WTC11 (cell line): ENCODE data around the gene STX8. TPM values are rescaled to one million over a fixed set of nuclear protein-coding genes. Genes with fewer than 3 reads are reported as not detected.

Source experiments
- ATAC-seq: fragments of 200-7000 bp; cut with Tn5 transposase; 2 replicates; pipeline ENCODE4 v1.10.0; 2021; ENCODE audit warnings: mild to moderate bottlenecking, moderate library complexity
- CTCF ChIA-PET: fragments of 300-600 bp; sonication (Branson Sonifier 250); formaldehyde crosslinking; loops from one replicate; lab custom pipeline; 2021; ENCODE audit warnings: antibody characterized with exemption; lab: Charles Lee
- POLR2A ChIA-PET: fragments of 350-600 bp; sonication (Branson Sonifier 250); formaldehyde crosslinking; loops from one replicate; lab custom pipeline; 2021; ENCODE audit warnings: antibody characterized with exemption; lab: Charles Lee
- DNase-seq: peaks from one replicate; pipeline ENCODE4 v3.0.0; 2021; ENCODE audit warnings: low spot score
- H3K27ac Mint-ChIP-seq: 2 replicates; pipeline ENCODE4 v1.8.0; 2021; ENCODE audit warnings: mixed read lengths
- H3K27me3 Mint-ChIP-seq: 2 replicates; pipeline ENCODE4 v1.8.0; 2021; ENCODE audit warnings: low read depth, mild to moderate bottlenecking, moderate library complexity, mixed read lengths
- H3K36me3 Mint-ChIP-seq: 2 replicates; pipeline ENCODE4 v1.8.0; 2021; ENCODE audit warnings: mixed read lengths
- H3K4me1 Mint-ChIP-seq: 2 replicates; pipeline ENCODE4 v1.8.0; 2022; ENCODE audit warnings: mixed read lengths
- H3K4me3 Mint-ChIP-seq: 2 replicates; pipeline ENCODE4 v1.8.0; 2021; ENCODE audit warnings: mild to moderate bottlenecking, moderate library complexity, mixed read lengths
- H3K9me3 Mint-ChIP-seq: 2 replicates; pipeline ENCODE4 v1.8.0; 2021; ENCODE audit warnings: mixed read lengths
- AR ChIP-seq: fragments of 250-450 bp; sonication (Bioruptor Pico); IDR thresholded peaks from 2 replicates; pipeline ENCODE4 v1.9.0; 2021; ENCODE audit warnings: mild to moderate bottlenecking
- ESRRA ChIP-seq: sonication (generic); formaldehyde crosslinking; IDR thresholded peaks from 2 replicates; pipeline ENCODE4 v1.8.1; 2022; ENCODE audit warnings: mild to moderate bottlenecking, missing genetic modification reagents, borderline replicate concordance
- ETV6 ChIP-seq: sonication (generic); formaldehyde crosslinking; IDR thresholded peaks from 2 replicates; pipeline ENCODE4 v1.8.1; 2022; ENCODE audit warnings: mild to moderate bottlenecking, missing genetic modification reagents
- IRF1 ChIP-seq: sonication (generic); formaldehyde crosslinking; IDR thresholded peaks from 2 replicates; pipeline ENCODE4 v1.8.0; 2023; ENCODE audit warnings: missing genetic modification reagents
- IRF2 ChIP-seq: sonication (generic); formaldehyde crosslinking; IDR thresholded peaks from 2 replicates; pipeline ENCODE4 v1.8.0; 2022; ENCODE audit warnings: low read depth, missing genetic modification reagents, borderline replicate concordance
- JAZF1 ChIP-seq: fragments of 250-450 bp; sonication (Bioruptor Pico); IDR thresholded peaks from 2 replicates; pipeline ENCODE4 v1.9.0; 2021; ENCODE audit warnings: moderate library complexity, mild to moderate bottlenecking, inconsistent platforms
- NFATC4 ChIP-seq: fragments of 250-450 bp; sonication (Bioruptor Pico); IDR thresholded peaks from 2 replicates; pipeline ENCODE4 v1.9.0; 2021; ENCODE audit warnings: mild to moderate bottlenecking
- NFE2L1 ChIP-seq: sonication (generic); formaldehyde crosslinking; IDR thresholded peaks from 2 replicates; pipeline ENCODE4 v1.8.1; 2023; ENCODE audit warnings: missing genetic modification reagents
- NFYB ChIP-seq: sonication (generic); formaldehyde crosslinking; conservative IDR thresholded peaks from 2 replicates; pipeline ENCODE4 v1.8.0; 2022; ENCODE audit warnings: low read depth, missing genetic modification reagents
- PRRX2 ChIP-seq: fragments of 250-450 bp; sonication (Bioruptor Pico); IDR thresholded peaks from 2 replicates; pipeline ENCODE4 v1.8.0; 2021; ENCODE audit warnings: mild to moderate bottlenecking
- SMAD3 ChIP-seq: sonication (generic); formaldehyde crosslinking; IDR thresholded peaks from 2 replicates; pipeline ENCODE4 v1.8.0; 2022; ENCODE audit warnings: missing genetic modification reagents, mild to moderate bottlenecking, borderline replicate concordance
- TCF7 ChIP-seq: sonication (generic); formaldehyde crosslinking; IDR thresholded peaks from 2 replicates; pipeline ENCODE4 v1.8.0; 2022; ENCODE audit warnings: mild to moderate bottlenecking, low read depth, missing genetic modification reagents, moderate library complexity
- TEAD1 ChIP-seq: sonication (generic); formaldehyde crosslinking; IDR thresholded peaks from 2 replicates; pipeline ENCODE4 v1.8.0; 2022; ENCODE audit warnings: mild to moderate bottlenecking, missing genetic modification reagents
- ZBTB21 ChIP-seq: sonication (generic); formaldehyde crosslinking; IDR thresholded peaks from 2 replicates; pipeline ENCODE4 v1.8.1; 2023; ENCODE audit warnings: mild to moderate bottlenecking, missing genetic modification reagents, borderline replicate concordance
- ZNF416 ChIP-seq: fragments of 250-450 bp; sonication (Bioruptor Pico); IDR thresholded peaks from 2 replicates; pipeline ENCODE4 v1.9.0; 2021; ENCODE audit warnings: mild to moderate bottlenecking, inconsistent platforms
- total RNA-seq: library from RNA; stranded (reverse); gene quantifications from 3 replicates; pipeline ENCODE4 v1.2.3, GENCODE V29; 2021
- TF ChIP-seq, protein P1 (sequence below): sonication (generic); formaldehyde crosslinking; IDR thresholded peaks from 2 replicates; pipeline ENCODE4 v1.8.1; 2022; ENCODE audit warnings: mild to moderate bottlenecking, missing genetic modification reagents, moderate library complexity, borderline replicate concordance
- TF ChIP-seq, protein P2 (sequence below): sonication (generic); formaldehyde crosslinking; IDR thresholded peaks from 2 replicates; pipeline ENCODE4 v1.8.1; 2022; ENCODE audit warnings: low read depth, missing genetic modification reagents, borderline replicate concordance
- TF ChIP-seq, protein P3 (sequence below): sonication (generic); formaldehyde crosslinking; conservative IDR thresholded peaks from 2 replicates; pipeline ENCODE4 v1.8.1; 2022; ENCODE audit warnings: mild to moderate bottlenecking, missing genetic modification reagents
- TF ChIP-seq, protein P4 (sequence below): sonication (generic); formaldehyde crosslinking; IDR thresholded peaks from 2 replicates; pipeline ENCODE4 v1.8.1; 2023; ENCODE audit warnings: mild to moderate bottlenecking, missing genetic modification reagents
- TF ChIP-seq, protein P5 (sequence below): sonication (generic); formaldehyde crosslinking; IDR thresholded peaks from 2 replicates; pipeline ENCODE4 v1.8.0; 2022; ENCODE audit warnings: mild to moderate bottlenecking, missing genetic modification reagents

STX8 gene
- total RNA-seq, 1 experiment from 2014 or later = 39.9 TPM

GRCh38 chr17:9414471-9414870, 161.1 kb downstream of the STX8 start (continued):
- no peak for TF ChIP-seq IRF2 (CRISPR knock-in tag)
- no peak for TF ChIP-seq ZNF416 (CRISPR knock-in tag)
- TF ChIP-seq, protein P1, sequence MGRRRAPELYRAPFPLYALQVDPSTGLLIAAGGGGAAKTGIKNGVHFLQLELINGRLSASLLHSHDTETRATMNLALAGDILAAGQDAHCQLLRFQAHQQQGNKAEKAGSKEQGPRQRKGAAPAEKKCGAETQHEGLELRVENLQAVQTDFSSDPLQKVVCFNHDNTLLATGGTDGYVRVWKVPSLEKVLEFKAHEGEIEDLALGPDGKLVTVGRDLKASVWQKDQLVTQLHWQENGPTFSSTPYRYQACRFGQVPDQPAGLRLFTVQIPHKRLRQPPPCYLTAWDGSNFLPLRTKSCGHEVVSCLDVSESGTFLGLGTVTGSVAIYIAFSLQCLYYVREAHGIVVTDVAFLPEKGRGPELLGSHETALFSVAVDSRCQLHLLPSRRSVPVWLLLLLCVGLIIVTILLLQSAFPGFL (CRISPR knock-in tag) = no peak
- TF ChIP-seq, protein P2, sequence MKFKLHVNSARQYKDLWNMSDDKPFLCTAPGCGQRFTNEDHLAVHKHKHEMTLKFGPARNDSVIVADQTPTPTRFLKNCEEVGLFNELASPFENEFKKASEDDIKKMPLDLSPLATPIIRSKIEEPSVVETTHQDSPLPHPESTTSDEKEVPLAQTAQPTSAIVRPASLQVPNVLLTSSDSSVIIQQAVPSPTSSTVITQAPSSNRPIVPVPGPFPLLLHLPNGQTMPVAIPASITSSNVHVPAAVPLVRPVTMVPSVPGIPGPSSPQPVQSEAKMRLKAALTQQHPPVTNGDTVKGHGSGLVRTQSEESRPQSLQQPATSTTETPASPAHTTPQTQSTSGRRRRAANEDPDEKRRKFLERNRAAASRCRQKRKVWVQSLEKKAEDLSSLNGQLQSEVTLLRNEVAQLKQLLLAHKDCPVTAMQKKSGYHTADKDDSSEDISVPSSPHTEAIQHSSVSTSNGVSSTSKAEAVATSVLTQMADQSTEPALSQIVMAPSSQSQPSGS = no peak
- no peak for TF ChIP-seq JAZF1 (CRISPR knock-in tag)
- TF ChIP-seq, protein P3, sequence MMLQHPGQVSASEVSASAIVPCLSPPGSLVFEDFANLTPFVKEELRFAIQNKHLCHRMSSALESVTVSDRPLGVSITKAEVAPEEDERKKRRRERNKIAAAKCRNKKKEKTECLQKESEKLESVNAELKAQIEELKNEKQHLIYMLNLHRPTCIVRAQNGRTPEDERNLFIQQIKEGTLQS (CRISPR knock-in tag) = no peak
- no peak for TF ChIP-seq ESRRA
- TF ChIP-seq TEAD1 (CRISPR knock-in tag) = no peak
- TF ChIP-seq NFE2L1 (CRISPR knock-in tag) = no peak

- Mint-ChIP-seq H3K27me3 (no peaks in the 10 kb centered on the region), H3K36me3 (peaks cover 1% of the 10 kb centered on the region; the same call in 1 of the 2 replicates), H3K27ac (no peak overlapping the region), H3K4me3 (no peak overlapping the region), H3K4me1 (peaks cover 28% of the 10 kb centered on the region), H3K9me3 (peaks cover 4% of the 10 kb centered on the region)
- DNase-seq = no peak
- CTCF ChIA-PET = no interaction called here
- ATAC-seq = no peak
- no peak for TF ChIP-seq IRF1 (CRISPR knock-in tag)
- TF ChIP-seq, protein P4, sequence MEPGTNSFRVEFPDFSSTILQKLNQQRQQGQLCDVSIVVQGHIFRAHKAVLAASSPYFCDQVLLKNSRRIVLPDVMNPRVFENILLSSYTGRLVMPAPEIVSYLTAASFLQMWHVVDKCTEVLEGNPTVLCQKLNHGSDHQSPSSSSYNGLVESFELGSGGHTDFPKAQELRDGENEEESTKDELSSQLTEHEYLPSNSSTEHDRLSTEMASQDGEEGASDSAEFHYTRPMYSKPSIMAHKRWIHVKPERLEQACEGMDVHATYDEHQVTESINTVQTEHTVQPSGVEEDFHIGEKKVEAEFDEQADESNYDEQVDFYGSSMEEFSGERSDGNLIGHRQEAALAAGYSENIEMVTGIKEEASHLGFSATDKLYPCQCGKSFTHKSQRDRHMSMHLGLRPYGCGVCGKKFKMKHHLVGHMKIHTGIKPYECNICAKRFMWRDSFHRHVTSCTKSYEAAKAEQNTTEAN = no peak
- TF ChIP-seq, protein P5, sequence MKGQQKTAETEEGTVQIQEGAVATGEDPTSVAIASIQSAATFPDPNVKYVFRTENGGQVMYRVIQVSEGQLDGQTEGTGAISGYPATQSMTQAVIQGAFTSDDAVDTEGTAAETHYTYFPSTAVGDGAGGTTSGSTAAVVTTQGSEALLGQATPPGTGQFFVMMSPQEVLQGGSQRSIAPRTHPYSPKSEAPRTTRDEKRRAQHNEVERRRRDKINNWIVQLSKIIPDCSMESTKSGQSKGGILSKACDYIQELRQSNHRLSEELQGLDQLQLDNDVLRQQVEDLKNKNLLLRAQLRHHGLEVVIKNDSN = no peak
- TF ChIP-seq ETV6 = no peak
- TF ChIP-seq PRRX2 = no peak
- TF ChIP-seq NFATC4 (CRISPR knock-in tag) = no peak
- TF ChIP-seq TEAD1 (CRISPR knock-in tag) = no peak
- no peak for TF ChIP-seq SMAD3 (CRISPR knock-in tag)
- no peak for TF ChIP-seq ZNF416 (CRISPR knock-in tag)
- no peak for TF ChIP-seq AR (CRISPR knock-in tag)
- TF ChIP-seq TCF7 = no peak
- no peak for TF ChIP-seq NFYB (CRISPR knock-in tag)
- no peak for TF ChIP-seq ZBTB21 (CRISPR knock-in tag)
- POLR2A ChIA-PET = no interaction called here
Observed at GRCh38 chr17:9410737-9411136, 164.9 kb downstream of the STX8 start.
